ENCODE measurements around the gene PGGHG.

Gene PGGHG

GRCh38 chr11:288478-289397, at the start of gene PGGHG:
PGGHG (plus strand) TSS chr11:289126; CDS start chr11:289817, 691 bp downstream.
- H3K27ac ChIP-seq (ENCODE audit: low read depth, low read length) = no peak within 1 kb of the TSS
- peak within 1 kb of the TSS; percentile 36 for H3K9ac ChIP-seq (ENCODE audit: low read length)

GRCh38 chr11:240315-240714, 48.6 kb upstream of the PGGHG start:
- Histone ChIP-seq H3K9me3 (ENCODE audit: control insufficient read depth, insufficient read depth, low read depth, low read length) (no peaks in the 10 kb centered on the region), H3K4me1 (ENCODE audit: control insufficient read depth, insufficient read depth, low read length) (peaks cover 12% of the 10 kb centered on the region; the same call in 1 of the 2 replicates), H3K36me3 (ENCODE audit: control insufficient read depth, insufficient read depth, low read length) (peaks cover 63% of the 10 kb centered on the region), H3K9ac (ENCODE audit: low read length) (no peak overlapping the region), H3K4me3 (ENCODE audit: low read depth, low read length) (no peak overlapping the region), H3K27ac (ENCODE audit: low read depth, low read length) (no peak overlapping the region), H3K27me3 (ENCODE audit: control insufficient read depth, insufficient read depth, low read length) (no peaks in the 10 kb centered on the region)

More at GRCh38 chr11:288478-289397, at the start of gene PGGHG:
- Histone ChIP-seq H3K36me3 (ENCODE audit: control insufficient read depth, insufficient read depth, low read length) (peaks cover 14% of the 10 kb centered on the region), H3K4me1 (ENCODE audit: control insufficient read depth, insufficient read depth, low read length) (peaks cover 46% of the 10 kb centered on the region), H3K27me3 (ENCODE audit: control insufficient read depth, insufficient read depth, low read length) (peaks cover 21% of the 10 kb centered on the region), H3K4me3 (ENCODE audit: low read depth, low read length) (peak within 1 kb of the TSS; percentile 64), H3K9me3 (ENCODE audit: control insufficient read depth, insufficient read depth, low read depth, low read length) (no peaks in the 10 kb centered on the region)

GRCh38 chr11:241634-242033, 47.3 kb upstream of the PGGHG start:
- Histone ChIP-seq H3K27ac (ENCODE audit: low read depth, low read length) (no peak overlapping the region), H3K9me3 (ENCODE audit: control insufficient read depth, insufficient read depth, low read depth, low read length) (no peaks in the 10 kb centered on the region), H3K27me3 (ENCODE audit: control insufficient read depth, insufficient read depth, low read length) (no peaks in the 10 kb centered on the region), H3K36me3 (ENCODE audit: control insufficient read depth, insufficient read depth, low read length) (peaks cover 76% of the 10 kb centered on the region), H3K4me1 (ENCODE audit: control insufficient read depth, insufficient read depth, low read length) (peaks cover 8% of the 10 kb centered on the region; the same call in 1 of the 2 replicates), H3K9ac (ENCODE audit: low read length) (no peak overlapping the region), H3K4me3 (ENCODE audit: low read depth, low read length) (no peak overlapping the region)

GRCh38 chr11:244376-244775, 44.5 kb upstream of the PGGHG start:
- H3K9me3 ChIP-seq (ENCODE audit: control insufficient read depth, insufficient read depth, low read depth, low read length) = no peaks in the 10 kb centered on the region
- H3K4me1 ChIP-seq (ENCODE audit: control insufficient read depth, insufficient read depth, low read length) = no peaks in the 10 kb centered on the region
- H3K27ac ChIP-seq (ENCODE audit: low read depth, low read length) = no peak overlapping the region
- no peak overlapping the region for H3K9ac ChIP-seq (ENCODE audit: low read length)
- peaks cover 95% of the 10 kb centered on the region for H3K36me3 ChIP-seq (ENCODE audit: control insufficient read depth, insufficient read depth, low read length)
- H3K4me3 ChIP-seq (ENCODE audit: low read depth, low read length) = no peak overlapping the region
- no peaks in the 10 kb centered on the region for H3K27me3 ChIP-seq (ENCODE audit: control insufficient read depth, insufficient read depth, low read length)

- peaks cover 91% of the 10 kb centered on the region for H3K36me3 ChIP-seq (ENCODE audit: control insufficient read depth, insufficient read depth, low read length)
- no peak overlapping the region for H3K27ac ChIP-seq (ENCODE audit: low read depth, low read length)
- no peak overlapping the region for H3K9ac ChIP-seq (ENCODE audit: low read length)
- no peaks in the 10 kb centered on the region for H3K27me3 ChIP-seq (ENCODE audit: control insufficient read depth, insufficient read depth, low read length)
- H3K4me3 ChIP-seq (ENCODE audit: low read depth, low read length) = no peak overlapping the region
- H3K4me1 ChIP-seq (ENCODE audit: control insufficient read depth, insufficient read depth, low read length) = peaks cover 3% of the 10 kb centered on the region; the same call in 1 of the 2 replicates
- no peaks in the 10 kb centered on the region for H3K9me3 ChIP-seq (ENCODE audit: control insufficient read depth, insufficient read depth, low read depth, low read length)
These were observed 39.9 kb upstream of the PGGHG start for GRCh38 chr11:249062-249461.

- Histone ChIP-seq H3K9me3 (ENCODE audit: control insufficient read depth, insufficient read depth, low read depth, low read length) (no peaks in the 10 kb centered on the region), H3K9ac (ENCODE audit: low read length) (no peak overlapping the region), H3K4me3 (ENCODE audit: low read depth, low read length) (no peak overlapping the region), H3K4me1 (ENCODE audit: control insufficient read depth, insufficient read depth, low read length) (peaks cover 3% of the 10 kb centered on the region; the same call in 1 of the 2 replicates), H3K27ac (ENCODE audit: low read depth, low read length) (no peak overlapping the region), H3K36me3 (ENCODE audit: control insufficient read depth, insufficient read depth, low read length) (peaks cover 79% of the 10 kb centered on the region), H3K27me3 (ENCODE audit: control insufficient read depth, insufficient read depth, low read length) (no peaks in the 10 kb centered on the region)
These were observed 38.7 kb upstream of the PGGHG start for GRCh38 chr11:250274-250673.

- Histone ChIP-seq H3K4me1 (ENCODE audit: control insufficient read depth, insufficient read depth, low read length) (peaks cover 3% of the 10 kb centered on the region; the same call in 1 of the 2 replicates), H3K9me3 (ENCODE audit: control insufficient read depth, insufficient read depth, low read depth, low read length) (no peaks in the 10 kb centered on the region), H3K9ac (ENCODE audit: low read length) (no peak overlapping the region), H3K27ac (ENCODE audit: low read depth, low read length) (no peak overlapping the region), H3K27me3 (ENCODE audit: control insufficient read depth, insufficient read depth, low read length) (no peaks in the 10 kb centered on the region), H3K36me3 (ENCODE audit: control insufficient read depth, insufficient read depth, low read length) (peaks cover 74% of the 10 kb centered on the region), H3K4me3 (ENCODE audit: low read depth, low read length) (no peak overlapping the region)
These were observed 38.1 kb upstream of the PGGHG start for GRCh38 chr11:250740-251299.

GRCh38 chr11:251550-251949, 37.4 kb upstream of the PGGHG start:
- H3K27me3 ChIP-seq (ENCODE audit: control insufficient read depth, insufficient read depth, low read length) = no peaks in the 10 kb centered on the region
- H3K9me3 ChIP-seq (ENCODE audit: control insufficient read depth, insufficient read depth, low read depth, low read length) = no peaks in the 10 kb centered on the region
- no peak overlapping the region for H3K9ac ChIP-seq (ENCODE audit: low read length)
- H3K4me1 ChIP-seq (ENCODE audit: control insufficient read depth, insufficient read depth, low read length) = peaks cover 3% of the 10 kb centered on the region; the same call in 1 of the 2 replicates
- H3K4me3 ChIP-seq (ENCODE audit: low read depth, low read length) = no peak overlapping the region
- no peak overlapping the region for H3K27ac ChIP-seq (ENCODE audit: low read depth, low read length)
- H3K36me3 ChIP-seq (ENCODE audit: control insufficient read depth, insufficient read depth, low read length) = peaks cover 66% of the 10 kb centered on the region

GRCh38 chr11:252666-253065, 36.3 kb upstream of the PGGHG start:
- Histone ChIP-seq H3K9ac (ENCODE audit: low read length) (no peak overlapping the region), H3K4me3 (ENCODE audit: low read depth, low read length) (no peak overlapping the region), H3K9me3 (ENCODE audit: control insufficient read depth, insufficient read depth, low read depth, low read length) (no peaks in the 10 kb centered on the region), H3K4me1 (ENCODE audit: control insufficient read depth, insufficient read depth, low read length) (peaks cover 3% of the 10 kb centered on the region; the same call in 1 of the 2 replicates), H3K27ac (ENCODE audit: low read depth, low read length) (no peak overlapping the region), H3K27me3 (ENCODE audit: control insufficient read depth, insufficient read depth, low read length) (no peaks in the 10 kb centered on the region), H3K36me3 (ENCODE audit: control insufficient read depth, insufficient read depth, low read length) (peaks cover 57% of the 10 kb centered on the region)

GRCh38 chr11:253160-253885, 35.6 kb upstream of the PGGHG start:
- H3K27me3 ChIP-seq (ENCODE audit: control insufficient read depth, insufficient read depth, low read length) = no peaks in the 10 kb centered on the region
- no peaks in the 10 kb centered on the region for H3K9me3 ChIP-seq (ENCODE audit: control insufficient read depth, insufficient read depth, low read depth, low read length)
- H3K9ac ChIP-seq (ENCODE audit: low read length) = no peak overlapping the region
- H3K4me3 ChIP-seq (ENCODE audit: low read depth, low read length) = no peak overlapping the region
- peaks cover 3% of the 10 kb centered on the region; the same call in 1 of the 2 replicates for H3K4me1 ChIP-seq (ENCODE audit: control insufficient read depth, insufficient read depth, low read length)
- H3K27ac ChIP-seq (ENCODE audit: low read depth, low read length) = no peak overlapping the region
- peaks cover 50% of the 10 kb centered on the region for H3K36me3 ChIP-seq (ENCODE audit: control insufficient read depth, insufficient read depth, low read length)

Data from HUES6 (cell line).